Mesenteric fat pad (tissue), 1 donor: ENCODE results near the gene SCMH1. TPM values are rescaled to one million over a fixed set of nuclear protein-coding genes. Genes with fewer than 3 reads are reported as not detected.
A peak's percentile ranks its signal among the peaks of the same experiment; 100 is the strongest.

Experiments
- DNase-seq: peaks from one replicate; pipeline ENCODE4 v3.0.0-alpha.2; 2020; ENCODE audit warnings: low spot score
- total RNA-seq: library from RNA; stranded (reverse); fragmentation: NEBNext Ultra II Directional; extraction: Animal tissue kit (Norgen Biotek cat#: 25700); gene quantifications from one replicate; pipeline ENCODE4 v1.2.1, GENCODE V29; 2021
- donor health status: DM: yes; HTN: yes; CAD: no.

The SCMH1 gene
- total RNA-seq, 1 donor from 2014 or later: 35.8 TPM

- DNase-seq: no peak
These were observed 141.9 kb downstream of the SCMH1 start for GRCh38 chr1:41100170-41100569.

GRCh38 chr1:41098730-41099460 lies 143.2 kb downstream of the SCMH1 start:
- DNase-seq: no peak

DNA sequence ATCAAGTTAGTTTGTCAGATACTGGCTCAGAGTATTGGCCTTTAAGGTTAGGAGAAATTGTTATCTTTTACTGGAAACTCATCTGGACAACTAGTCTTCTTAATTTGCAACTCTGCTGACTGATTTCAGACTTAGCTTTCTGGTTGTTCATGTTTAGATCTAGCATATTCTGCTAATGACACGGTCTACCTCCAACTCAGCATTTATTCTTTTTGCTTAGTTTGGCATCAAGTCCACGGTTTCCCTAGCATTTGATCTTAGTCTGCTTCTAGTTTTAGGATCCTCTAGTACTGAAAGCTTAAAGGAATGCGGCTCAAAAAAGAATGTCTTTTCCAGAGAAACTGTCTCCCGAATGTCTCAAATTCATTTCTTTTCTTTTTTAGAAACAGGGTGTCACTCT lies 145.0 kb downstream of the SCMH1 start:
- no peak for DNase-seq

GRCh38 chr1:41093826-41094225 lies 148.3 kb downstream of the SCMH1 start:
- DNase-seq: no peak

GRCh38 chr1:41086921-41087320 lies 155.2 kb downstream of the SCMH1 start:
- no peak for DNase-seq

DNA sequence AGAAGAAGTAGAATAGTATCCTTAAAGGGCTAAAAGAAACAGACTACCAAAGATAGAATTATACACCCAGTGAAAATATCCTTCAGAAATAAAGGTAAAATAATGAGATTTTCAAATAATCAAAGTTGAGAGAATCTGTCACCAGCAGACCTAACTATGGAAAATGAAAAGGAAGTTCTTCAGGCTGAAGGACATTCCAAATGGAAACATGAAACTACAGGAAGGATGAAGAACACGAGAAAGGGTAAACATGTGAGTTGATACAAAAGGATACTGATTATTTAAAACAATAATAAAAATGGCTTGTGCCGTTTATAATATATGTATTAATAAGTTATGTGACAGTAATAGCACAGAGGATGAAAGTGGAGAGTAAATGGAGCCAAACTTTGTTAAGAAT lies 163.5 kb downstream of the SCMH1 start:
- no peak for DNase-seq

GRCh38 chr1:41078193-41078592 lies 163.9 kb downstream of the SCMH1 start:
- no peak for DNase-seq

DNA sequence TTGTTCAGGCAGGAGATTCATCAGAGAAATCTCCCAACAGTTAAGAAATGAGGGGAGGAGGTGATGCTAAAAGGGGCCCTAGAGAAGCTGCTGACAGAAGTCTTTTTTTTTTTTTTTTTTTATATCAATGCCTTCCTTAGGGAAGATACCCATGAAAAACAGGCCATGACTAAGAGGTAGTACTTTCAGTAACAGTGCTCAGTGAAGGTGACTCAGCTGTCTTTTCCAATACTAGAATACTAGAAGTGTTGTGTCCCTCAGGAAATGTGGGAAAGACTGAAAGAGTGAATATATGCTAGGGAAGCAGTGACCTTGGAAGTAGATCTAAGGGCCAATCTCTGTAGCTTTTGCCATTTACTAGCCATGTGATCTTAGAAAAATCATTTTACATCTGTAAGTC lies 168.1 kb downstream of the SCMH1 start:
- DNase-seq: no peak

GRCh38 chr1:41072051-41072450 lies 170.1 kb downstream of the SCMH1 start:
- no peak for DNase-seq

GRCh38 chr1:41056907-41057306 lies 185.2 kb downstream of the SCMH1 start:
- no peak for DNase-seq

DNA sequence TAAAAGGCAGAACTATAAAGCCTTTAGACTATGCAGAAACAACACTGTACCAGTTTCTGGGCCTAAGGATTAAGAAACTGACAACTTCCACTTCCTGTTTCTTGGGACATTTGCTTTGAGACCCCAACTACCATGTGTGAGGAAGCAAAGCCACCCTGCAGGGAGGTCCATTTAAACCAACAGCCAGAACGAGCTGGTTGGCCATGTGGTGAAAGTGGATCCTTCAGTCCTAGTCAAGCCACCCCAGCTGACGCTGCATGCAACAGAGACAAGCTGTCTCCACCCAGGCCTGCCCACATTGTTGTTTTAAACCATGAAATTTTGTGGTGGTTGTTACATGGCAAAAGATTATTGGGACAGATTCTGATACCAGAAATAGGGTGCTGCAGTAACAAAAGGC lies 188.8 kb downstream of the SCMH1 start:
- no peak for DNase-seq

DNA sequence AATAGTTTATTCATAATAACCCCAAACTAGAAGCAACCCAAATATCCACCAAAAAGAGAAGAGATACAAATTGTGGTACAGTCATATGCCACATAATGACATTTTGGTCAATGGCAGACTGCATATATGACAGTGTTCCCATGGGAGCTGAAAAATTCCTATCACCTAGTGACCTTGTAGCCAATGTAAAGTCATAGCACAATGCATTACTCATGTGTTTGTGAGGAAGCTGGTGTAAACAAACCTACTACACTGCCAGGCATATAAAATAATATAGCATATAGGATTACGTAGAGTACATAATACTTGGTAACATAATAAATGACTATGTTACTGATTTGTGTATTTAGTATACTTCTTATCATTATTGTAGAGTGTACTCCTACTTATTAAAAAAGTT lies 191.1 kb downstream of the SCMH1 start:
- no peak for DNase-seq

- DNase-seq: no peak
These were observed 193.6 kb downstream of the SCMH1 start for GRCh38 chr1:41048540-41048939.

- no peak for DNase-seq
These were observed 195.7 kb downstream of the SCMH1 start for GRCh38 chr1:41046347-41046775.

- DNase-seq: no peak
These were observed 196.4 kb downstream of the SCMH1 start for GRCh38 chr1:41045740-41046139.

DNA sequence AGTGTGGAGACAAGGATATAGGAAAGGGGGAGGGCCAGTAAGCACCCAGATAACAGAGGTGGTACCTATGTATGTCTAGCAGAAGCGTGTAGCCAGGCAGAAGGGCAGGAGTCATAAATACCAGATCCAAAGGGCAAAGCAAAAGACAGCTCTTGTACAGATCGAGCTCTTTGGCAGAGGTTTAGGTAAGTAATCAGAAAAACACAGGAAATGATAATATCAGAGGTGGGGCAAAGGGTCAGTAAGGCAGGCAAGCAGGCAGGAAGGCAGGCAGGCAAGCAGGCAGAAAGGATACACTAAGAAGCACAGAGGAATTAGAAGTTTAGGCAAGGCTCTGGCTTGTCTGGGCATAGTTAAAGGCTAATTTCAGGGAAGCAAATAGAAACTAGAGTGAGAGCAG lies 197.9 kb downstream of the SCMH1 start:
- no peak for DNase-seq

- no peak for DNase-seq
These were observed 200.4 kb downstream of the SCMH1 start for GRCh38 chr1:41041614-41042270.

DNA sequence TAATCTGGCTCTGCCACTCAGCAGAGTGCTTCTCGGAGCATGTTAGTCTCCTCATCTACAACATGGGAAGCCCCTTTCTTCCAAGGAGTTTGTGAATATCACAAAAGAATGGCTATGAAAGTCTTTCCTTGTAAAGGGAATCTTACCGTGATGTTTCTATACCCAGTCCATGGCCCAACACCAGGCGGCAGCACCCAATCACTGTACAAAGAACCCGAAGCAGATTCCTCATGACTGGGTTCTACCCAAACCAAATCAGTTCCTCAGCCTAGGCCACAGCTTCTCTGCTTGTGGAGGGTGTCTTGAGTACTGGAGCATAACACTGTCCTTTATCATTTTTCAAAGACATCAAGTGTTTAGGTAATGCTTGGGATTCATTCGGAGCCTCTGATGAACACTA lies 204.0 kb downstream of the SCMH1 start:
- DNase-seq: no peak

- peak; percentile 51 for DNase-seq
These were observed 204.8 kb downstream of the SCMH1 start for GRCh38 chr1:41037116-41037903.

GRCh38 chr1:41033272-41033671 lies 208.8 kb downstream of the SCMH1 start:
- DNase-seq: peak; percentile 18

DNA sequence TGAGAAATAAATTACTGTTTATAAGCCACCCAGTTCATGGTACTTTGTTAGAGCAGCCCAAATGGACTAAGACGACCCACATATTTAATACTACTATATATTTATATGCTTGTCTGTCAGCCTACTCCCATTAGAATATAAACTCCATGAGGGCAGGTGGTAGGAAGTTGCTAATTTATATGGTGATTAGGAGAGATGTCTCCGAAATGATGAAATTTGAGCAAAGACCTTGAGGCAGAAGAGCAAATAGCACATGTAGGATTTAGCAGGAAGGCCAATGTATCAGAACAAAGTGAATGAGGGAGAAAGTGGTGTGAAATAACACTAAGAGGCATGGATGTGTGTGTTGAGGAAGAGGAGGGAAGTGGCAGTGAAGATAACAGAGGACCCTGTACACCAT lies 210.0 kb downstream of the SCMH1 start:
- no peak for DNase-seq
